GM12874 (cell line): ENCODE measurements around the gene MT1HL1.

ENCODE experiments used
- TF ChIP-seq, protein P1 (sequence below): IDR thresholded peaks from 2 replicates; pipeline ENCODE4 v1.5.1; 2011; ENCODE audit warnings: low read depth, mild to moderate bottlenecking, control low read depth, low read length, moderate library complexity; ENCODE audit not compliant: insufficient read depth

MT1HL1 gene

GRCh38 chr1:237033061-237033460, 28.8 kb upstream of the MT1HL1 start:
- TF ChIP-seq, protein P1, sequence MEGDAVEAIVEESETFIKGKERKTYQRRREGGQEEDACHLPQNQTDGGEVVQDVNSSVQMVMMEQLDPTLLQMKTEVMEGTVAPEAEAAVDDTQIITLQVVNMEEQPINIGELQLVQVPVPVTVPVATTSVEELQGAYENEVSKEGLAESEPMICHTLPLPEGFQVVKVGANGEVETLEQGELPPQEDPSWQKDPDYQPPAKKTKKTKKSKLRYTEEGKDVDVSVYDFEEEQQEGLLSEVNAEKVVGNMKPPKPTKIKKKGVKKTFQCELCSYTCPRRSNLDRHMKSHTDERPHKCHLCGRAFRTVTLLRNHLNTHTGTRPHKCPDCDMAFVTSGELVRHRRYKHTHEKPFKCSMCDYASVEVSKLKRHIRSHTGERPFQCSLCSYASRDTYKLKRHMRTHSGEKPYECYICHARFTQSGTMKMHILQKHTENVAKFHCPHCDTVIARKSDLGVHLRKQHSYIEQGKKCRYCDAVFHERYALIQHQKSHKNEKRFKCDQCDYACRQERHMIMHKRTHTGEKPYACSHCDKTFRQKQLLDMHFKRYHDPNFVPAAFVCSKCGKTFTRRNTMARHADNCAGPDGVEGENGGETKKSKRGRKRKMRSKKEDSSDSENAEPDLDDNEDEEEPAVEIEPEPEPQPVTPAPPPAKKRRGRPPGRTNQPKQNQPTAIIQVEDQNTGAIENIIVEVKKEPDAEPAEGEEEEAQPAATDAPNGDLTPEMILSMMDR, result no peak

GRCh38 chr1:237032029-237032428, 27.8 kb upstream of the MT1HL1 start:
- TF ChIP-seq, protein P1, result no peak

DNA sequence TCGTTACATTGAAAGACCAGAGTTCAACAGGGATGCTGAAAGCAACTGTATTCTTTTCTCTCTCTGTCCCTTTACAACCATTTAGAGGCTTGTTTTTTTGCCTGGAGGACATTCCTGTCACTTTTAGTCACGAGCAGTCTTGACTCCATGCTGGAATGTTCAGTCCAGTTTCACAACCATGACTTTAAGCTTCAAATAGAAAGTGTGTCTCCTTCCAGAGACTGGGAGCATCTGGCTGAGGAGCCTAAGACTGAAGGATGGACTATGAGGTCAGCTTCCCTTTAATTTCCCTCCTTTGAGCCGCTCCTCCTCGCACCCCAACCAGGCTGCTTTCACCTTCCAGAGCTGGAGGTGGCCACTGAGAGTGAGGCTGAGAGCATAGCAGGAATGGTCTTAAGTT, 27.2 kb upstream of the MT1HL1 start:
- TF ChIP-seq, protein P1, result no peak

DNA sequence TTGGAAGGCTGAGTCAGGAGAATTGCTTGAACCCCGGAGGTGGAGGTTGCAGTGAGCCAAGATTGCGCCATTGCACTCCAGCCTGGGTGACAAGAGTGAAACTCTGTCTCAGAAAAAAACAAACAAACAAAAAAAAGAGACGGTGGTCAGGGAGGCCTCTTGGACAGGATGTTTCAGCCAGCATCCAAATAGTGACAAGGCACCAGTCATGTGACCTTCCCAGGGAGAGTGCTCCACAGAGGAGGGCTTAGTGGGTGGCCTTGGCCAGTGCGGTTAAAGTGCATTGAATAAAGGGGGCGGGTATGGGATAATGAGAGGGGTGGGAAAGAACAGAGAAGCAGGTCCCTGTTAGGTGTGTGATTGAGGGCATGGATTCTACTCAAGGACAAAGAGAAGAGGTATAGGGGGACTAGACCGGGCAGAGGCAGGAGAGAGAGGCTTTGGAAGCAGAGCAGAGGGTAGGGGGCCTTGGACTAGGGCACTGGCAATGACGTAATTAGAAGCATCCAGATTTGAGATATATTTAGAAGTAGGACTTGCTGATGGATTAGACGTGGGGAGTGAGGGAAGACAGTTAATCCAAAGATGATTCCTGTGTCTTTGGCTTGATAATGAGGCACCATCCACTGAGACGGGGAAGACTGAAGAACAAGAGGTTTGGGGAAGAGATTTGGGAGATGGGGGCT, 25.8 kb upstream of the MT1HL1 start:
- TF ChIP-seq, protein P1, result no peak

GRCh38 chr1:237029240-237029639, 25.0 kb upstream of the MT1HL1 start:
- TF ChIP-seq, protein P1, result no peak

DNA sequence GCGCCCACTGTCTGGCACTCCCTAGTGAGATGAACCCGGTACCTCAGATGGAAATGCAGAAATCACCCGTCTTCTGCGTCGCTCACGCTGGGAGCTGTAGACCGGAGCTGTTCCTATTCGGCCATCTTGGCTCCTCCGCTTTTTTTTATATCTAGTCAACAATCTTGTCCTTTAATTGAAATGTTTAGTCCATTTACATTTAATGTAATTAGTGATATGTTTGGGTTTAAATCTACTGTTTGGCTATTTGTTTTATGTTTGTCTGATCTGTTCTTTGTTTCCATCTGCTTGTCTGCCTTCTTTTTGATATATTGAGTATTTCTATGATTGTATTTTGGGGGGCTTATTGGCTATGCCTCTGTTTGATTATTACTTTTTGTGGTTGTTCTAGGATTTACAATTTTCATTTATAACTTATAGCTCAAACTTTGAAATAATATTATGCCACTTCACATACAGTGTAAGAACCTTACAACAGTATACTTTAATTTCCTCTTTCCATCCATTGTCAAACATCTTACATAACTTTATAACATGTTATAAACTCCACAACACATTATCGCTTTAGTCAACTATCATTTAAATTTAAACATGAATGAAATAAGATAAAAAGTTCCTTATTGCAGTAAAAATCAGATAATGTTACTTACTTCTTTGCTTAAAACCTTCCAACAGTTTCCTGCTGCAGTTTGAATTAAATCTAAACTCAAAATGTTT, 21.3 kb upstream of the MT1HL1 start:
- TF ChIP-seq, protein P1, result no peak

- TF ChIP-seq, protein P1, result no peak
These were observed 14.7 kb upstream of the MT1HL1 start for GRCh38 chr1:237018896-237019295.
